Embryonic facial prominence (tissue), 1 donor: ENCODE data around the gene STPG4.

Source experiments
- DNase-seq: peaks from one replicate; pipeline ENCODE4 v3.0.0-alpha.2; 2016; ENCODE audit errors: extremely low spot score

The STPG4 gene

GRCh38 chr2:47054036-47054555, 101.0 kb downstream of the STPG4 start:
- DNase-seq: no peak

- no peak for DNase-seq
These were observed 102.3 kb downstream of the STPG4 start for GRCh38 chr2:47052847-47053246.

GRCh38 chr2:47051562-47051961, 103.5 kb downstream of the STPG4 start:
- no peak for DNase-seq

GRCh38 chr2:47050762-47051161, 104.3 kb downstream of the STPG4 start:
- no peak for DNase-seq

- DNase-seq: no peak
These were observed 104.9 kb downstream of the STPG4 start for GRCh38 chr2:47050021-47050760.

GRCh38 chr2:47049502-47049901, 105.6 kb downstream of the STPG4 start:
- no peak for DNase-seq

GRCh38 chr2:47048801-47049480, 106.2 kb downstream of the STPG4 start:
- DNase-seq: no peak

GRCh38 chr2:47046271-47046670, 108.8 kb downstream of the STPG4 start:
- no peak for DNase-seq

GRCh38 chr2:47043891-47044239, 111.2 kb downstream of the STPG4 start:
- DNase-seq: no peak

- DNase-seq: no peak
These were observed 111.8 kb downstream of the STPG4 start for GRCh38 chr2:47043142-47043890.

- DNase-seq: no peak
These were observed 113.0 kb downstream of the STPG4 start for GRCh38 chr2:47041891-47042684.

GRCh38 chr2:47041063-47041462, 114.0 kb downstream of the STPG4 start:
- no peak for DNase-seq

GRCh38 chr2:47040651-47041050, 114.5 kb downstream of the STPG4 start:
- DNase-seq: no peak

GRCh38 chr2:47039913-47040562, 115.1 kb downstream of the STPG4 start:
- no peak for DNase-seq

GRCh38 chr2:47039489-47039870, 115.6 kb downstream of the STPG4 start:
- no peak for DNase-seq

- DNase-seq: no peak
These were observed 116.2 kb downstream of the STPG4 start for GRCh38 chr2:47038656-47039488.

GRCh38 chr2:47037678-47038077, 117.4 kb downstream of the STPG4 start:
- no peak for DNase-seq
